Activated CD4-positive, CD25-positive, alpha-beta regulatory T cell (primary cell): ENCODE measurements around the gene SEC61B.

ENCODE experiments used
- DNase-seq, 4 experiments: peaks; one replicate each; lab custom pipeline; 2025; lab: John Stamatoyannopoulos, UW

SEC61B gene

DNA sequence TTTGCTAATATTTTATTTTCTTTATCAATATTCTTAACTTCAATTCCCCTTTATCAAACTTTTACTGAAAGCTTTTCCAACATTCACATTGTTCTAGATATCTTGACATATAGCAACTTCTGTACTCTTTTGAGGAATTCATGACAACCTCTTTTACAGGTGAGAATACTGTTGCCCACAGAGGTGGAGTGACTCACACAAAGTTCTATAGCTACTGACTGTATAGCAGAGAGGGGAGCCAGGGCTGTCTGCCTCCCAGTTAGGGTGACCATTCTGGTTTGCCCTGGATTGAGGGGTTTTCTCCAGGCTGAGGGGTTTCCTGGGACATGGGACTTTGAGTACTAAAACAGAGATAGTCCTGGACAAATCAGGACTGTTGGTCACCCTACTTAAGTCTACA, 16.2 kb downstream of the SEC61B start:
- no peak for DNase-seq

DNA sequence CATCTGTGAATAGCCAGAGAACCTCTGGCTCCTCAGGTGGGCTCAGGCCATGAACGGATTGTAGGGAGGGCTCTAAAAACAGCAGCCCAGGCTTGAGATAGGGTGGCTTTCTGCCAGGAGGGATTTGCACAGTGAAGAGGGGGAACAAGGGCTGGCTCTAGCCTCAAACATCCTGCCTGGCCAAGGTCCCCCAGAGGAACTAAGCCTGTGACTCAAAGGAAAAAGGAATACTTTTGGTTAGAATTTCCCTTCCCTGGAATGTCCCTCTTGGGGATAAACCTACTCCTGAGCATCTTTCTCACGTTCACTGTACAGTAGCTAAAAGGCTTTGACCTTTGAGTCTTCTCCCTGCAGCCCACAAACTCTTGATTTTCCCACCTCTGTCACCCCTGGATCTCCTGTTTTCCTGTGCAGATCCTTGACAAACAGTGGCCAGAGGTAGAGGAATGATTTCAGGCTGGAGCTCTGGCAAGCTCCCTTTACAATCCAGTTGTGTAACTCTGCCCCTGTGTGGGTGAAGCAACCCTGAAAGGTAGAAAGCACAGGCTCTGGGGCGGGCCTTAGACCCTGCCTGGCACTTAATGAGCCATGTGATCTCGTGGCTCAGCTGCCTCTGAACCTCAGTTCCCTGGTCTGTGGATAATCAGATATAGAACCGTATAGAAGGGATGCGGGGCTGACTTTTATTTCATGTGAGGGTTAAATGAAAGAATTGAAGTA, 17.4 kb downstream of the SEC61B start:
- no peak for DNase-seq

DNA sequence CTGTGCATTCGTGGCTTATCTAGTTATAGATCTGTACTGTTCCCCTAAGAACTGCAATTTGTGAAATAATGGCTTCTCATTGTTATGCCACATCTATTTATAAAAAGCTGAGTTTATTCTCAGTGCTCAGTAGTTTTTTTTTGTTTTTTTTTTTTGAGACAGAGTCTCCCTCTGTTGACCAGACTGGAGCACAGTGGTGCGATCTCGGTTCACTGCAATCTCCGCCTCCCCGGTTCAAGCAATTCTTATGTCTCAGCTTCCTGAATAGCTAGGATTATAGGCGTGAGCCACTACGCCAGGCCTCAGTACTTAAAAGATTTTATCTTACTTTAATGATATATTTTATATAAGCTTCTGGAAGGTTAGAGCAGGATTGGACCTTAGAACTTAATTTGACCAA, 19.0 kb downstream of the SEC61B start:
- DNase-seq = no peak

DNA sequence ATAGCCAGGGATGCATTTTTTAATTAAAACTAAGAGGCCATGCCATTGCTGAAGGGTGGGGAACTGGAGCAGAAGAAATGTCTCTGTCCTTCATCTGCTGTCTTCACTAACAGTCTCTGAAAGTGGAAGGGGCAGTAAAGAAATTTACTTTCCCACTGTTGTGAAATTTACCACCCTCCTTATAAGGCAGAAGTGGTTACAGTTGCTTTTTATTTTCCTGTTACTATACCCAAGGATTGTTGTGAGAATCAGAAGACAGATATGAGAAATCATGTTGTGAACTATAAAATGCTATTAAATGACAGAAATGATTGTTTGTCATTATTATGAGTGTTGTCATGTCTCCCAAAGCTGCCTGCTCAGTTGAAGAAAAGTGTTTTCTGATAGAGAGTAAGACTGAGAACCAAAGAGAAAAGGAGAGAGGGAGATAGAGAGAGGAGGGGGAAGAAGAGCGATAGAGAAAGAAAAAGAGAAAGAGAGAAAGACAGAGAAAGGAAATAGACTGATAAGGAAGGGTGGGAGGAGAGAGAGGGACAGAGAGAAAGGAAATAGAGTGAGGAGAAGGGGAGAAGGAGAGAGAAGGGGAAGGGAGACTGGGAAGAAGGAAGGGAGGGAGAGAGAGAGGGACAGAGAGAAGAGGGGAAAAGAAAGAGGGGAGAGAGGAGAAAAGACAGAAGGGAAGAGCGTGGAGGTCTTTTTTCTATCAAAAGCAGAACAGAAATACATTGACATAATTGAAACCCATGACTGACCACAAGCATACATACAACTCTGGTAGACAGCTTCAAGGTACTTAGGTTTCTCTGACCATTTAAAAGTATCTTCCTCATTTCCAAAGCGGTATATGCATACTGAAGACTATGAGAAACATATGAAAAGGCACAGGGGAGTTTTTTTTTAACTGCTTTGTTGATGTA, 22.5 kb downstream of the SEC61B start:
- no peak for DNase-seq

DNA sequence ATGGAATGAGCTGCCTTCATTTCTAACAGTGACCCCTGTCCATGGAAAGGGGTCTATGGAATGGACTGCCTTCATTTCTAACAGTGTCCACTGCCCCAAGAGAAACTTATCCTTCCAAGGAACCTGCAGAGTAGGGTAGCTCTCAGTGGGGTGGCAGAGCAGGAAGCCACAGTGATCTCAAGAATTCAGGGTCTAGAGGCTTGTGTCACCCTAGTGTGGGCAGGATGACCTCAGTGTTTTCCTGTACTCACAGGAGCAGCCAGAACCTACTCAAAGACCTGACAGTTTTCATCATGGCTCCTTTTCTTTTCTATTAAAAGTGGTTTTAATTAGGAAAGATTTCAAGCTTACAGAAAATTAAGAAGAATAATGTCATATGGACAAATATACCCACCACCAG, 27.5 kb downstream of the SEC61B start:
- DNase-seq = no peak

DNA sequence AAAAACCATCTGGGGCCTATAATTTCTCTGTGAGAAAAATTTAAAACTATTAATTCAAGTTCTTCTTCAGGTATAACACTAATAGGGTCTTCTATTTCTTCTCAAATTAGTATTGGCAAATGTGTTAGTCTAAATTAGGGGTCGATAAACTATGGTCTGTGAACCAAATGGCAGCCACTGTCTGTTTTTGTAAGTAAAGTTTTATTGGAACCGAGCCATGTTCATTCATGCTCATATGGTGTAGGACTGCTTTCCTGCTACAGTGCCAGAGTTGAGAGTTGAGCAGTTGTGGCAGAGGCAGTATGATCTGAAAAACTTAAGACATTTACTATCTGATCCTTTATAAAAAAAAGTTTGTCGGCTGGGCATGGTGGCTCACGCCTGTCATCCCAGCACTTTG, 29.1 kb downstream of the SEC61B start:
- DNase-seq = no peak

DNA sequence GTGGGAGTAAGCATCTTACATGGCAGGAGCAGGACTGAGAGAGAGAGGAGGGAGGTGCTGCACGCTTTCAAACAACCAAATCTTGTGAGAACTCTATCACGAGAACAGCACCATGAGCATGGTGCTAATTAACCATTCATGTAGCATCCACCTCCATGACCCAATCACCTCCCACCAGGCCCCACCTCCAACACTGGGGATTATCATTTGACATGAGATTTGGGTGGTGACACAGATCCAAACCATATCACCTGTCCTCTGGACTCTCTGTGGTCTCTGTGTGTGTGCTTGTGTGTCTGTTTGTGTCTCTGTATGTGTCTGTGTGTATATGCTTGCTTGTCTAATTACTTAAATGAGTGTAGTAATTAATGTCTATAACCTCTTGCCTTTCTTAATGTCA, 31.1 kb downstream of the SEC61B start:
- DNase-seq = no peak

DNA sequence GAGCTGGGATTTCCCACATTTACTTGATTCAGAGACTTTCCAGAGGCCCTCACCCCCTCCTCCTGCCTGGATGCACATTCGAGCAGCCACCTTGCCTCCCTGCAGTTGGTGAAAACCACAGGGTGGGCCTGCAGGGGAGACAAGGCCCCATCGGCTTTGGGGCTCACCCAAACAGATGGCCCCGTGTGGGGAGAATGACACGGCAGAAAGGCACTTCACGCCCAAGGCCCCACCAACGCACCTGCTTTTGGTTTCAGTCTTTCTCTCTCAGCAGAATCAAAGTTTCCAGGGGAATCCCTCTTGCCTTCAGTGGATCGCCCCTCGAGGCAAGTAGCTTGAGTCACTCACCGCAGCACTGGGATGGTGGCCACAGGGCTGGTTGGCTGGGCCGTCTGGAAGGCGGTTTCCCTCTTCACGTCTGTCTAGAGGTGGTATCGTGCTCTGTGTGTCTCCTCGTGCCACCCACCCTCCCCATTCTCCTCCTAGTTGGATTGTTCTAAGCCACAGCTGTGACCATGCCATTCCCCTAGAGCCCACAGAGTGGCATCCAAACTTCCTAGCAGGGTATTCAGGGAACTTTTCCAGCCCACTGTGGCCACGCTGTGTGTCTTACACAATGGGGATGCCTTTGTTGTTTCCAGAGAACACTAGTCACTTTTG, 31.8 kb downstream of the SEC61B start:
- DNase-seq = peak in 2 of 4 experiments; percentile 55 to 70

DNA sequence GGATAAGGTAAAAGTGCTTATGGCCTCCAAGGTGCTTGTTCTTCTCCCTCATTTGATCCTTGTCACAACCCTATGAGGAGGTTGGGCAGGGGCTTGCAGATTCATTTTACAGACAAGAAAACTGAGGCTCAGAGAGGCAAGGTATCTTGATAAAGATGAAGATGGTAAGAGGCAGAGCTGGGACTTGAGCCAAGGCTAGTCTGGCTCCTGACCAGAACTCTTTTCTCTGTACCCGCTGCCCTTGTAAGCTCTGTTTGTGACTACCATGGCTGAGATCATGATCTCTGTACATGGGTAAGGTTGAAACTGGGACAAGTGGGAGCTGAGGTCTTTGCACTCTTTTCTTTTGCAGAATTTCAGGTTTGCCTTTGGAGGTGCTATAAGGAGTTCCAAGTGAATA, 33.6 kb downstream of the SEC61B start:
- DNase-seq = no peak

DNA sequence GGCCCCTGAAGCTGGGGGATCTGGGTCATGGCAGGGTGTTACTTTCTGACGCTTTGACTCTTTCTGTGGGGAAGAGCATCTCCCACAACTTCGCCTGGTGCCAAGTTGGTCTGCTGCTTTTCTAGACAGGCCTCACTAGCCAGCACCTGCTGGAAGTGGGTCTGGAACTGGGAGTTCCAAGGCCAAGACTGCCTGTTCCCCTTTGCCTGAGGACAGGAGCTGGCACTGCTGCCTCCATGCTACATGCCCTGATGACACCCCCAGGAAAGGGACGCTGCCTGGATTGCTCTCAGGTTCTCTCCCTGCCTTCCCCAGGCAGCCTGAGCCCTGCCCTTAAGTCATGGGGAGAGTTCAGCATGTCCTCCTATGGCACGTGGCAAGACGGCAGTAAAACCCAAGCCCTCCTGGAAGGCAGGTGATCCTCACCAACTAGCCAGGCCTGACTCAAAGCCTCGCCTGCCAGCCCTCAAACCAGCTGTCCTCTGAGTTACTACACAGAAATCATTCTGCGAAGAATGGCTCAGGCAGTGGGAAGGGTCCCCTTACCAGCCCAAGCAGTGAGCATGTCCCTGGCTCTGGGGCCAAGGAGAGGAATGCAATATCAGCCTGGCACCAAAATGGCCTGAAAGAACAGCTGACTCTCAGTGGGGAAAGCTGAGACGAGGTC, 35.8 kb downstream of the SEC61B start:
- DNase-seq = no peak

DNA sequence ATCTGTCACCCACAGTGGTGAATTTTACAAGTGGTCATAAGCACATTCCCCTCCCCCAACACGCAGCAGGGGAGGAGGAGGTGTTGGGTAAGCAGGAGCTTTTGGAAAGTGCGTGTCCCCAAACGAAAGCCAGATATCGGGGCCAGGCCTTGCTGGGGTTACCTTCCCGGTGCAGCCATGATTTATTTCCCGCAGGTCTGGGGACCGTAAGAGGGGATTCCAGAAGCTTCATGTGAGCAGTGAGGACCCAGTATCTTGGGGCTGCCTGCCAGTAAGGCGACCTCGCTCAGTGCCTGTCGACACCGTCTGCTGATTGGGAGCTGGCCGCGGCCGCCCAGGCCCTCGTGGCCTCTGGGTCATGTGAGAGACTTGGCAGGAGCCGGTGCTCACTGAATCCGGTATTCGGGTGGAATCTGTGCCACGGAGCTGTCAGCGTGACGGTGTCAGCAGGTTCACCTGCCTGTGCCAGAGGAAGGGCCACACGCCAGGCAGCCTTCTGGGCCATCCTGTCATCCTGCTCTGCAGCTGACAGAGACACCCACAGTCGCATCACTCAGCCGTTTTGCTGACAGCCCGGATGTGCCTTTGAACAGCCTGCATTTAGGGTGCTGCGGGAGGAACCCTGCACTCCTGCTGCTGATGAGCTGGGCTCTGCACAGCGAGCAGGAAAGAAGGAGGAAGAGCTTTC, 37.3 kb downstream of the SEC61B start:
- DNase-seq = peak in 1 of 4 experiments; percentile 14

DNA sequence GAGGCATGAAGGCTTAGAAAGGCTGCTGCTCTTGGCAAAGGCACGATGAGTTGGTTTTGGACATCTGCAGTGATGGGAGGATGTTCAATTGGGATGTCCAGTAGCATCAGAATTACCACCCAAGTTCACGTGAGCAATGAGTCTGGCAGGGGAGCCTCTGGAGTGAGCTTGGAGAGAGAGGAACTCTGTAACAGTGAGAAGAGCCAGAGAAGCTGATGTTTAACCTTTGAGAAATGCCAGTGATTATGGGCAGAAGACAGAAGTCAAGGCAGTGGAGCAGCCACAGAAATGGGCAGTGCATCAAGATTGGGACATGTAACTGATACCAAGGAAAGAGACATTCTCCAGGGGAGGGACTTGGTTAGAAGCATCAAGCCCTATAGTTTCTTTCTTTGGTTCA, 39.8 kb downstream of the SEC61B start:
- DNase-seq = no peak

DNA sequence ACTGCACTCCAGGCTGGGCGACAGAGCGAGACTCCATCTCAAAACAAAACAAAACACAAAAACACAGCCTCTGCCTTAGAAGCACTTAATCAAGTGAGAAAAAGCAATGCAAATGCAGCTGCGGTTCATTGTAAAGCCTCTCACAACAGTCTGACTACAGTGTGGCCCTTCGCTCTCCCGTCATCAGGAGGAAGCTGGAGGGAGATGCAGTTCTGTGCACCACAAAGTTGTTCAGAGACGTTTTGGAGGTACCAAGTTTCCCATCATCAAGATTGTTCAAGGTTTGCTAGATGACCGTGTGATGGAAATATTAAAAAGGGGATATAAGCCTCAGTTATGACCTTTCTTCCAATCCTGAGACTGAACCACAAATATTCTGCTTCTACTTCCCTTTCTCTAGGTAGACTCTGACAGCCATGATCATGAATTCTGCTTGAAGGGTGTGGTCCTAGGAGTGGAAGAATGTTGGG, 40.9 kb downstream of the SEC61B start:
- no peak for DNase-seq

DNA sequence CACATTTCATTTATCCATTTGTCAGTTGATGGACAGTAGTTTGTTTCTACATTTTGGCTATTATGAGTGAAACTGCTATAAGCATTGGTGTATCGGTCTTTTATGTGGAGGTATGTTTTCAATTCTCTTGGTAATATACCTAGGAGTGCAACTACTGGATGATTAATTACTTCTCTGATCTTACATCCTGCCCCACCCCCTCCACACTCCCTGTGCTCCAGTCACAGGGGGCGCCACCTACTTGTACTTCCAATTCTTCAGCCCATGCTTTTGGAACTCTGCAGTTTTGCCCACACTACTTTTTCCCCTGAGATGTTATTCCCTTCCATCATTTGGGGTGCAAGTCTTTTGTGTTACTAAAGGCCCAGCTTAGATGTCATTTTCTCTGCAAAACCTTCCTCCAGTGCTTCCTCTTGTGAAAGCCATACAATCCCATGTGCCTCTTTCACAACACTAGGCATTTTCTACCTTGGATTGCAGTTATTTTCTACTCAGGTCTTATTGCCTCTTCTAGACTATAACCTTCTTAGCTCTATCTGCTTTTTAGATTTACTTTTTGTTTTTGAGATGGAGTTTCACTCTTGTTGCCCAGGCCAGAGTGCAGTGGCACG, 42.1 kb downstream of the SEC61B start:
- no peak for DNase-seq

DNA sequence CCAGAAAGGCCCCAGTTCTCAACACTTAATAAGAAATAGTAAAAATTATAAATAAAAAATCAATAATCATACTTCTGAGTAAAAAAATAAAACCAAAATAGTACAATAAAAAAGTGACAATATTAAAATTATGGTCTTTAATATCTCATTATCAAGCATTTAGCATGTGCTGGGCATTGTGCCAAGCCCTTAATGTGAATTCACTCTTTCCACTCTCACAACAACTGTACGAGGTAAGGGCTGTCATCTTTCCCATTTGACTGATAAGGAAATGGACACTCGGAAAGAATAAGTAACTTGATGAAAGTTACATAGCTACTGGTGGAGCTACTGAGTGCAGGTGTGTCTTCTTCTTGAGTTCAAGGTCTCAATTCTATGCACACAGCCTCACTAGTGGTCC, 43.6 kb downstream of the SEC61B start:
- no peak for DNase-seq

DNA sequence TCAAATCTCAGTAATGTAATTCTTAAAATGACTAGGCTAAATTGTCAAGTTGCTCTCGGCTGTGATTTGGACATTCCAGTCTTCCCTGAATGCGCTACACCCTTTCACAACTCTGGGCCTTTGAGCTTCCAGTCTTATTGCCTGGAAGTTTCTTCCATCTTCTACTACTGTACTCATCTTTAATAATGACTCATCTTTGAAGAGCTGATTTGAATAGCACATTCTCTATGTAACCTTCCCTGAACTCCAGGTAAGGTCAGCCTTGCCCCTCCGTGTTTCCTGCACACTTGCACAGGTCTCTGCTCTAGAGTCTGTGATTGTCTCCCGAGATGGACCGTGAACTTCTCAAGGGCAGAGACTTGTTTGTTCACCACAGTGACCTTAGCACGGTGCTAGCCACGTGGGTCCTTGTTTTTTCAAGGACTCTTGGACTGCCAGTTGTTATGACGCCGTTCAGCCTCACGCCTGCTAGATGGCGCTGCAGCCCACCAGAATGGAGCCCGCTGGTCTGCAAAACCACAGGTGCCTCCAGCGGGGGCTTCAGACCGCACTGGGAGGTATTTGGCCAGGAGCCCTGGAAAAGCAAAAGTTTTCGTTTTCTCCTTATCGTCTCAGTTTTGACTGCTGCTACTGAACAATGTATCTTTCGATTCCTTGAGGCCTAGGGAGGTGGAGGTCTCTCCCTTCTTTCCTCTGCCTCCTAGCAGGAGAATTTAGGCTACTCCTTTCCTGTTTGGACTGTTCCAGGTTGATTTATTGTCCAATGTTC, 44.4 kb downstream of the SEC61B start:
- DNase-seq = peak in 3 of 4 experiments; percentile 17 to 24 (median 17)

DNA sequence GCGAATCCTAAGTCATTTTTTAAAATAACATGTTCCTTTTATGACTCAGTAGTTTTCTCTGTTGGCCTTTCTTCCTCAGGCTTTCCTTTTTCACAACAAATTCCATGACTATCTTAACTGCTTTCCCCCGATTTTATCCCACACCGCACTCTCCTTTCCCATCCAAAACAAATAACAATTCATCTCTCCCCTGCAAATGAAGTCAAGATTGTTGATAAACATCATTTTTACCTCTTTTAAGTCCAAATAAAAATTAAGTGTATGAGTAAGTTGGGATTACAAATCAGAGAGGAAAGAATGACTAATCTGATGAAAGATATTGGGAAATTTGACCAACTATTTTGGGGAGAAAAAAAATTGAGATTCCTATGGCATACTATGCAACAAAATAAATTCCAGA, 47.3 kb downstream of the SEC61B start:
- no peak for DNase-seq

DNA sequence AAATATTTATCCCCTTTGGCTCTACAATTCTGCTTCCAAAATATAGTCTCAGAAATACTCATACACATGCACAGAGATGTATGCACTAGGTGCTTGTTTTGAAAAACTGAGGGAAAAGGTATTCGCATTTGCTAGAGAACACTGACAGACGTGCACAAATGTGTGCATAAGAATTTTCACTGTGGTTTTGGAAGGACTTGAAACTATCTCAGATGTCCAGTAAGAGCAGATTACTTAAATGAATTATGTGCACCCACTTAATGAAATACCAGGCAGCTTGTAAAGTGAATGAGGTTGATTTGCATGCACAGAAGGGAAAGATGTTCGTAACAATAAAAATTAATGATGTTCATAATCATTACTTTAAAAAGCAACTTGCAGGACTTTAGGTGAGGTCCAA, 48.4 kb downstream of the SEC61B start:
- no peak for DNase-seq

DNA sequence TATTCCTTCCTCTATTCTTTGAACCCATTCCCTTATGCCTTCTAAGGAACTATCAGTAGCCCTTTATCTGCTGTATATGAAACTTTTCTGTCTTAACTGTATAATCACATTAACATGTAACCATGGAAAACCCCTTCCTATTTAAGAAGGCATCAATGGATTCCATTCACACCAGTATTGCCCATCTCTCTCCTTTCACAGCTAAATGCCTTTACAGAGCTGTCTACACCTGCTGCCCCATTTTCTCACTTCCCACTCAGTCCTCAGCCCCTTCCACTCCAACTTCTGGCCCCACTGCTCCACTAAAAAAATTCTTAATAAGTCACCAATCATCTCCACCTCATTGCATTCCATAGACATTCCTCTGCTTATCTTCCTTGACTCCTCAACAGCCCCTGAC, 50.8 kb downstream of the SEC61B start:
- no peak for DNase-seq

DNA sequence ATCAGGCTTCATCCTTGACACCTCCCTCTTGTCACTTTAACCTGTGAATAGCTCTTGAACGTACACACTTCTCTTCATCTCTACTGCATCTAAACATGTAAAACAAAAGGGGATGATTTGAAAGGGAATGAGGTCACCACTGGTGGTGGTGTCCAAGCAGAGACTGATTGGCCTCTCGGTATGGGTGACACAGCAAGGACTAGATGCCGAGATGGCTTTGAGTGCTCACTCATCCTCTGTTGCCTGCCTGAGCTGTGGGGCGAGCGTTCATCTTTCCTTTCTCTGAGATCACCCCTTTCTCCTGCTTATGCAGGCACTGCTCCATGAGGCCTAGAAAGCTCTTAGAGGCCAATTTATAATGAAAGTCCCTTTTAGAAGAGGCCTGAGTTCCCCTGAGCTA, 51.9 kb downstream of the SEC61B start:
- DNase-seq = no peak
